ENCODE data around the gene FARS2. TPM values are rescaled to one million over a fixed set of nuclear protein-coding genes. Genes with fewer than 3 reads are reported as not detected.

FARS2 gene
- total RNA-seq, 1 donor from 2014 or later = 16.5 TPM

- intact Hi-C loops (cut with DNase I) = no loop called here
- Histone ChIP-seq H3K4me1 (peaks cover 11% of the 10 kb centered on the region), H3K4me3 (no peak overlapping the region), H3K27ac (no peak overlapping the region), H3K36me3 (no peaks in the 10 kb centered on the region), H3K27me3 (no peaks in the 10 kb centered on the region), H3K9me3 (no peaks in the 10 kb centered on the region)
- TF ChIP-seq POLR2AphosphoS5 (IDR thresholded peaks at IDR 0.05; ENCODE audit: insufficient read depth in 1 of 2, low read depth in 1 of 2) = no peak
- TF ChIP-seq POLR2A (IDR thresholded peaks at IDR 0.05) = no peak
- TF ChIP-seq CTCF (IDR thresholded peaks at IDR 0.05) = no peak
- no peak for DNase-seq (ENCODE audit: extremely low spot score in 2 of 2)
Measured at GRCh38 chr6:5366941-5367340, 105.6 kb downstream of the FARS2 start.

- Histone ChIP-seq H3K4me1 (peaks cover 11% of the 10 kb centered on the region), H3K27ac (no peak overlapping the region)
- intact Hi-C loops (cut with DNase I) = no loop called here
Measured at GRCh38 chr6:5367510-5367909, 106.2 kb downstream of the FARS2 start.

GRCh38 chr6:5373430-5373829 is 112.1 kb downstream of the FARS2 start:
- no peaks in the 10 kb centered on the region for H3K4me1 ChIP-seq

More at GRCh38 chr6:5367510-5367909, 106.2 kb downstream of the FARS2 start:
- Histone ChIP-seq H3K9me3 (no peaks in the 10 kb centered on the region), H3K36me3 (no peaks in the 10 kb centered on the region), H3K4me3 (no peak overlapping the region), H3K27me3 (no peaks in the 10 kb centered on the region)
- TF ChIP-seq CTCF (IDR thresholded peaks at IDR 0.05) (no peak), POLR2AphosphoS5 (IDR thresholded peaks at IDR 0.05; ENCODE audit: insufficient read depth in 1 of 2, low read depth in 1 of 2) (no peak)
- DNase-seq (ENCODE audit: extremely low spot score in 2 of 2) = no peak

GRCh38 chr6:5378331-5378730 is 117.0 kb downstream of the FARS2 start:
- H3K27ac ChIP-seq = no peak overlapping the region
- no peak for DNase-seq (ENCODE audit: extremely low spot score in 2 of 2)
- TF ChIP-seq POLR2AphosphoS5 (IDR thresholded peaks at IDR 0.05; ENCODE audit: insufficient read depth in 1 of 2, low read depth in 1 of 2) (no peak), POLR2A (IDR thresholded peaks at IDR 0.05) (no peak), CTCF (IDR thresholded peaks at IDR 0.05) (no peak)
- no peaks in the 10 kb centered on the region for H3K4me1 ChIP-seq
- H3K9me3 ChIP-seq = no peaks in the 10 kb centered on the region
- H3K4me3 ChIP-seq = no peak overlapping the region
- H3K27me3 ChIP-seq = no peaks in the 10 kb centered on the region
- intact Hi-C loops (cut with DNase I) = no loop called here
- H3K36me3 ChIP-seq = no peaks in the 10 kb centered on the region

More at GRCh38 chr6:5373430-5373829, 112.1 kb downstream of the FARS2 start:
- intact Hi-C loops (cut with DNase I) = no loop called here
- Histone ChIP-seq H3K4me3 (no peak overlapping the region), H3K27ac (no peak overlapping the region), H3K9me3 (no peaks in the 10 kb centered on the region), H3K36me3 (no peaks in the 10 kb centered on the region), H3K27me3 (no peaks in the 10 kb centered on the region)
- DNase-seq (ENCODE audit: extremely low spot score in 2 of 2) = no peak
- TF ChIP-seq POLR2A (IDR thresholded peaks at IDR 0.05) (no peak), CTCF (IDR thresholded peaks at IDR 0.05) (no peak), POLR2AphosphoS5 (IDR thresholded peaks at IDR 0.05; ENCODE audit: insufficient read depth in 1 of 2, low read depth in 1 of 2) (no peak)

GRCh38 chr6:5379647-5380242 is 118.4 kb downstream of the FARS2 start:
- no peaks in the 10 kb centered on the region for H3K4me1 ChIP-seq
- no peak for DNase-seq (ENCODE audit: extremely low spot score in 2 of 2)
- intact Hi-C loops (cut with DNase I) = no loop called here

More at GRCh38 chr6:5379647-5380242, 118.4 kb downstream of the FARS2 start:
- Histone ChIP-seq H3K27me3 (no peaks in the 10 kb centered on the region), H3K36me3 (no peaks in the 10 kb centered on the region), H3K27ac (no peak overlapping the region), H3K9me3 (no peaks in the 10 kb centered on the region), H3K4me3 (no peak overlapping the region)
- no peak for TF ChIP-seq POLR2A (IDR thresholded peaks at IDR 0.05)
- no peak for TF ChIP-seq POLR2AphosphoS5 (IDR thresholded peaks at IDR 0.05; ENCODE audit: insufficient read depth in 1 of 2, low read depth in 1 of 2)
- no peak for TF ChIP-seq CTCF (IDR thresholded peaks at IDR 0.05)

Data from vagina (tissue), 2 donors.